ENCODE data around the gene LCP2.

- TF ChIP-seq CTCF (IDR thresholded peaks at IDR 0.05; ENCODE audit: poor library complexity) (no peak), EZH2 (IDR thresholded peaks at IDR 0.05; ENCODE audit: borderline replicate concordance) (no peak), EZH2phosphoT487 (IDR thresholded peaks at IDR 0.05; ENCODE audit: low read depth, severe bottlenecking, unreplicated experiment) (no peak)
Observed at GRCh38 chr5:170297589-170298462, at the start of gene LCP2.

Data from hepatocyte (in vitro differentiated cells).